ENCODE data around the gene CSK. TPM values are rescaled to one million over a fixed set of nuclear protein-coding genes. Genes with fewer than 3 reads are reported as not detected.

The CSK gene
- total RNA-seq, 1 experiment from 2014 or later, result 49.2 TPM

GRCh38 chr15:74742422-74742821 lies 39.5 kb upstream of the CSK start:
- Histone ChIP-seq H2BK120ac (ENCODE audit: low read depth, low read length, poor library complexity, severe bottlenecking) (no peak overlapping the region), H2BK12ac (ENCODE audit: insufficient read length, low read depth, low read length) (no peak overlapping the region), H3K79me1 (ENCODE audit: insufficient read depth, low read depth, low read length, poor library complexity, severe bottlenecking) (no peaks in the 10 kb centered on the region), H2BK5ac (ENCODE audit: insufficient read length, low read length) (no peak overlapping the region), H3K79me2 (ENCODE audit: insufficient read depth, low read length) (no peaks in the 10 kb centered on the region), H3K4ac (ENCODE audit: low read depth, low read length) (no peak overlapping the region), H3K4me2 (ENCODE audit: insufficient read depth, insufficient read length, low read length) (no peak overlapping the region), H3K27me3 (ENCODE audit: insufficient read depth, low read length) (no peaks in the 10 kb centered on the region), H3K23ac (ENCODE audit: insufficient read length, low read depth, low read length) (no peak overlapping the region), H2BK20ac (ENCODE audit: low read depth, low read length, poor library complexity, severe bottlenecking) (no peak overlapping the region), H3T11ph (ENCODE audit: low read length) (no peak overlapping the region), H3K23me2 (ENCODE audit: insufficient read length, low read depth, low read length, poor library complexity, severe bottlenecking) (no peaks in the 10 kb centered on the region), H4K91ac (ENCODE audit: insufficient read length, low read depth, low read length) (no peak overlapping the region), H4K5ac (ENCODE audit: insufficient read length, low read depth, low read length) (no peak overlapping the region), H3K14ac (ENCODE audit: insufficient read depth, low read length) (no peak overlapping the region), H3K9ac (ENCODE audit: extremely low read depth, insufficient read length, low read length) (no peak overlapping the region), H3K18ac (ENCODE audit: insufficient read length, low read depth, low read length) (no peak overlapping the region), H3K9me3 (ENCODE audit: control insufficient read depth, low read depth, low read length) (peaks cover 4% of the 10 kb centered on the region), H2BK15ac (ENCODE audit: low read depth, low read length) (no peak overlapping the region), H4K20me1 (ENCODE audit: control insufficient read depth, insufficient read depth, insufficient read length) (no peaks in the 10 kb centered on the region), H2AFZ (ENCODE audit: low read length) (no peak overlapping the region), H3K4me1 (ENCODE audit: insufficient read depth, low read length) (no peaks in the 10 kb centered on the region), H2AK5ac (ENCODE audit: insufficient read length, low read length) (no peak overlapping the region), H3K56ac (ENCODE audit: insufficient read length, low read depth, low read length) (no peak overlapping the region), H3K27ac (ENCODE audit: insufficient read length, low read depth, low read length) (no peak overlapping the region), H4K8ac (replicated peaks; ENCODE audit: insufficient read length, low read depth, low read length) (no peak overlapping the region)
- no CpG with 5 or more reads among the region's 5 CpGs for WGBS (ENCODE audit: extremely low coverage, insufficient read length, low lambda C conversion rate)
- Mint-ChIP-seq H3K27me3 (ENCODE audit: low read depth) (peaks cover 51% of the 10 kb centered on the region), H3K36me3 (ENCODE audit: insufficient read depth in 1 of 3, low read depth in 3 of 3) (no peaks in the 10 kb centered on the region; a peak in 1 of 7 replicates), H3K27ac (no peak overlapping the region), H3K4me1 (peaks cover 5 to 6% of the 10 kb centered on the region in 2 experiments; a peak in 2 of 4 replicates), H3K4me3 (no peak overlapping the region), H3K9me3 (peaks cover 6 to 7% of the 10 kb centered on the region in 2 experiments; a peak in 2 of 5 replicates)
- no peak for DNase-seq
- TF ChIP-seq CTCF (conservative IDR thresholded peaks at IDR 0.05), result no peak

Measured in H9 (cell line).